ENCODE data around the gene SPPL2B. TPM values are rescaled to one million over a fixed set of nuclear protein-coding genes. Genes with fewer than 3 reads are reported as not detected.

The SPPL2B gene
- total and polyA plus RNA-seq, 2 experiments from 2014 or later, result 23.5 to 51.0 TPM

- peak; percentile 62 for DNase-seq (ENCODE audit: low spot score)
- no peak for TF ChIP-seq NANOG (IDR thresholded peaks at IDR 0.05; ENCODE audit: borderline replicate concordance)
- no peak for TF ChIP-seq ZNF462 (CRISPR knock-in tag; IDR thresholded peaks at IDR 0.05)
- peak; percentile 49 for TF ChIP-seq EZH2 (IDR thresholded peaks at IDR 0.05; ENCODE audit: low read depth, unreplicated experiment)
- TF ChIP-seq STAT1 (IDR thresholded peaks at IDR 0.05; ENCODE audit: unreplicated experiment), result no peak
- no peak overlapping the region for H3K27ac Mint-ChIP-seq
- H3K4me1 Mint-ChIP-seq, result peaks cover 11% of the 10 kb centered on the region
- H3K9me2 ChIP-seq (ENCODE audit: insufficient read depth), result no peaks in the 10 kb centered on the region
- peak overlapping the region; percentile 95 for H2AFZ ChIP-seq
- H3K27ac ChIP-seq (ENCODE audit: low read depth), result no peak overlapping the region
- H3K4me3 Mint-ChIP-seq, result peak overlapping the region; percentile 70
- peak; percentile 7 for ATAC-seq
- peaks cover 12% of the 10 kb centered on the region; the same call in 1 of the 2 replicates for H3F3A ChIP-seq (replicated peaks; ENCODE audit: low read depth)
- H3K4me2 ChIP-seq, result peak overlapping the region; percentile 91
- peaks cover 66% of the 10 kb centered on the region for H3K27me3 Mint-ChIP-seq (ENCODE audit: insufficient read depth, low read depth, poor library complexity)
- peaks cover 4% of the 10 kb centered on the region; the same call in 1 of the 3 replicates for H3K9me3 Mint-ChIP-seq
- H3K36me3 ChIP-seq (ENCODE audit: insufficient read depth), result no peaks in the 10 kb centered on the region
- H3K79me2 ChIP-seq (replicated peaks; ENCODE audit: insufficient read depth), result no peaks in the 10 kb centered on the region
- H3K4me1 ChIP-seq (ENCODE audit: insufficient read depth), result no peaks in the 10 kb centered on the region
- H3K4me3 ChIP-seq, result peak overlapping the region; percentile 59
- no peaks in the 10 kb centered on the region; the same call in 2 of the 3 replicates for H3K36me3 Mint-ChIP-seq (ENCODE audit: low read depth)
- 0 out of 2 replicates have a peak, but pooled peaks cover 2% of the 10 kb centered on the region for H4K20me1 ChIP-seq (replicated peaks; ENCODE audit: insufficient read depth)
- H3K27me3 ChIP-seq (ENCODE audit: insufficient read depth), result peaks cover 64% of the 10 kb centered on the region
Observed at GRCh38 chr19:2289714-2290435, 38.6 kb upstream of the SPPL2B start.
